OCI-LY7 (cell line): ENCODE measurements around the gene MEOX1. TPM values are rescaled to one million over a fixed set of nuclear protein-coding genes. Genes with fewer than 3 reads are reported as not detected.

Source experiments
- BruUV-seq: library from RNA; stranded (reverse); fragments of 400-500 nt; replicated peaks from 2 replicates; lab custom pipeline; 2021; lab: Mats Ljungman, UMichigan
- CTCF ChIA-PET: fragments of 300-600 bp; sonication (Branson Sonifier 250); formaldehyde crosslinking; loops from one replicate; lab custom pipeline; 2022; ENCODE audit warnings: antibody characterized with exemption; ENCODE audit not compliant: unreplicated experiment; lab: Charles Lee
- POLR2A ChIA-PET: fragments of 300-600 bp; sonication (Branson Sonifier 250); formaldehyde crosslinking; loops from one replicate; lab custom pipeline; 2022; ENCODE audit warnings: antibody characterized with exemption; lab: Charles Lee
- DNase-seq: peaks from one replicate; pipeline ENCODE4 v3.0.0-alpha.2; 2015; ENCODE audit warnings: low spot score
- H2AFZ ChIP-seq: fragments of 200-600 bp; sonication (generic), shearing (Covaris generic); 2 replicates; pipeline ENCODE4 v1.6.1; 2014; ENCODE audit warnings: mild to moderate bottlenecking, antibody characterized with exemption, low read length, moderate library complexity
- H3K27ac ChIP-seq: fragments of 200-600 bp; sonication (generic); 2 replicates; pipeline ENCODE4 v1.5.1; 2014; ENCODE audit warnings: mixed run types, low read depth, mild to moderate bottlenecking, moderate library complexity, low read length, inconsistent platforms; ENCODE audit not compliant: poor library complexity, severe bottlenecking
- H3K36me3 ChIP-seq: fragments of 200-600 bp; sonication (generic); 2 replicates; pipeline ENCODE4 v1.6.1; 2014; ENCODE audit warnings: mild to moderate bottlenecking, antibody characterized with exemption, low read length, moderate library complexity, mixed read lengths; ENCODE audit not compliant: insufficient read depth
- H3K4me1 ChIP-seq: fragments of 200-600 bp; sonication (generic); 2 replicates; pipeline ENCODE4 v1.5.1; 2014; ENCODE audit warnings: mild to moderate bottlenecking, low read length; ENCODE audit not compliant: insufficient read depth, poor library complexity, severe bottlenecking
- H3K4me2 ChIP-seq: fragments of 200-600 bp; sonication (generic); 2 replicates; pipeline ENCODE4 v1.6.1; 2014; ENCODE audit warnings: mild to moderate bottlenecking, low read length
- H3K4me3 ChIP-seq: fragments of 200-600 bp; sonication (generic); 2 replicates; pipeline ENCODE4 v1.5.1; 2014; ENCODE audit warnings: mild to moderate bottlenecking, low read depth, low read length; ENCODE audit not compliant: poor library complexity, severe bottlenecking
- H3K79me2 ChIP-seq: fragments of 200-600 bp; sonication (generic); 2 replicates; pipeline ENCODE4 v1.6.1; 2016; ENCODE audit warnings: low read depth, mild to moderate bottlenecking, low read length, moderate library complexity, mixed read lengths; ENCODE audit not compliant: insufficient read depth
- H3K9me2 ChIP-seq: fragments of 200-600 bp; sonication (generic); 2 replicates; pipeline ENCODE4 v1.6.1; 2016; ENCODE audit warnings: mild to moderate bottlenecking, low read length, mixed read lengths; ENCODE audit not compliant: insufficient read depth
- H3K9me3 ChIP-seq: fragments of 200-600 bp; sonication (generic); 2 replicates; pipeline ENCODE4 v1.6.1; 2014; ENCODE audit warnings: mild to moderate bottlenecking, mixed run types, low read length, mixed read lengths
- H4K20me1 ChIP-seq: fragments of 200-600 bp; sonication (generic); 2 replicates; pipeline ENCODE4 v1.6.1; 2014; ENCODE audit warnings: mild to moderate bottlenecking, antibody characterized with exemption, low read length, moderate library complexity, mixed read lengths; ENCODE audit not compliant: insufficient read depth
- CTCF ChIP-seq: fragments of 200-600 bp; sonication (generic); conservative IDR thresholded peaks from 2 replicates; pipeline ENCODE4 v1.5.1; 2014; ENCODE audit warnings: mild to moderate bottlenecking, antibody characterized with exemption, low read length, moderate library complexity, mixed read lengths
- EZH2phosphoT487 ChIP-seq: fragments of 200-600 bp; sonication (generic); IDR thresholded peaks from 2 replicates; pipeline ENCODE4 v1.6.1; 2018; ENCODE audit warnings: low read depth, borderline replicate concordance, mild to moderate bottlenecking, mixed run types, antibody characterized with exemption, low read length, moderate library complexity, mixed read lengths
- intact Hi-C: fragments of 100-400 bp; cut with micrococcal nuclease; formaldehyde crosslinking; loops from one replicate; pipeline ENCODE4 v1.10.0; 2022; ENCODE audit not compliant: unreplicated experiment
- total RNA-seq, 2 experiments: library from RNA; depleted of rRNA in 1 of 2; stranded (reverse); fragments of >200 nt in 1 of 2; shearing (Covaris generic) in 1 of 2; gene quantifications; 2 replicates each; pipeline ENCODE4 v1.2.3, GENCODE V29; 2014 to 2022

The MEOX1 gene
- total RNA-seq, 2 experiments from 2014 or later: not detected

- H3K4me2 ChIP-seq: no peak overlapping the region
- no peaks in the 10 kb centered on the region for H3K79me2 ChIP-seq
- intact Hi-C loops: no loop called here
- H3K36me3 ChIP-seq: no peaks in the 10 kb centered on the region
- ChIA-PET POLR2A (no interaction called here), CTCF (no interaction called here)
- no peaks in the 10 kb centered on the region for H3K9me2 ChIP-seq
- no peak overlapping the region for H3K4me3 ChIP-seq
- H4K20me1 ChIP-seq: no peaks in the 10 kb centered on the region
- TF ChIP-seq EZH2phosphoT487 (no peak), CTCF (no peak)
- H3K4me1 ChIP-seq: no peaks in the 10 kb centered on the region
- no TSS peak for BruUV-seq
- no peak overlapping the region for H3K27ac ChIP-seq
- no peak overlapping the region for H2AFZ ChIP-seq
- no peaks in the 10 kb centered on the region for H3K9me3 ChIP-seq
- DNase-seq: no peak
Observed at GRCh38 chr17:43691317-43691693, 29.6 kb upstream of the MEOX1 start.

- Histone ChIP-seq H3K4me2 (no peak overlapping the region), H3K36me3 (no peaks in the 10 kb centered on the region), H2AFZ (no peak overlapping the region), H3K9me3 (no peaks in the 10 kb centered on the region), H3K4me1 (no peaks in the 10 kb centered on the region), H3K27ac (no peak overlapping the region), H3K79me2 (no peaks in the 10 kb centered on the region), H3K9me2 (no peaks in the 10 kb centered on the region), H4K20me1 (no peaks in the 10 kb centered on the region), H3K4me3 (no peak overlapping the region)
- ChIA-PET CTCF (no interaction called here), POLR2A (no interaction called here)
- no peak for DNase-seq
- BruUV-seq: no TSS peak
- intact Hi-C loops: no loop called here
- TF ChIP-seq CTCF: no peak
- no peak for TF ChIP-seq EZH2phosphoT487
Observed at GRCh38 chr17:43690624-43691316, 29.0 kb upstream of the MEOX1 start.

- Histone ChIP-seq H3K36me3 (no peaks in the 10 kb centered on the region), H3K4me2 (no peak overlapping the region), H3K79me2 (no peaks in the 10 kb centered on the region), H3K4me3 (no peak overlapping the region), H3K4me1 (no peaks in the 10 kb centered on the region), H3K9me3 (no peaks in the 10 kb centered on the region), H2AFZ (no peak overlapping the region), H3K9me2 (no peaks in the 10 kb centered on the region), H4K20me1 (no peaks in the 10 kb centered on the region), H3K27ac (no peak overlapping the region)
- ChIA-PET CTCF (no interaction called here), POLR2A (no interaction called here)
- TF ChIP-seq CTCF (no peak), EZH2phosphoT487 (no peak)
- intact Hi-C loops: no loop called here
- no TSS peak for BruUV-seq
- DNase-seq: no peak
Observed at GRCh38 chr17:43689814-43690213, 28.1 kb upstream of the MEOX1 start.
